HG03457 (cell line): ENCODE results near the gene EYA2.

ENCODE experiments used
- ATAC-seq: cut with Tn5 transposase; IDR thresholded peaks from one replicate; pipeline ENCODE4 v1.9.1; 2021; ENCODE audit warnings: moderate number of reproducible peaks; ENCODE audit not compliant: unreplicated experiment

Gene EYA2

GRCh38 chr20:47061549-47061948 lies 166.9 kb downstream of the EYA2 start:
- no peak for ATAC-seq

DNA sequence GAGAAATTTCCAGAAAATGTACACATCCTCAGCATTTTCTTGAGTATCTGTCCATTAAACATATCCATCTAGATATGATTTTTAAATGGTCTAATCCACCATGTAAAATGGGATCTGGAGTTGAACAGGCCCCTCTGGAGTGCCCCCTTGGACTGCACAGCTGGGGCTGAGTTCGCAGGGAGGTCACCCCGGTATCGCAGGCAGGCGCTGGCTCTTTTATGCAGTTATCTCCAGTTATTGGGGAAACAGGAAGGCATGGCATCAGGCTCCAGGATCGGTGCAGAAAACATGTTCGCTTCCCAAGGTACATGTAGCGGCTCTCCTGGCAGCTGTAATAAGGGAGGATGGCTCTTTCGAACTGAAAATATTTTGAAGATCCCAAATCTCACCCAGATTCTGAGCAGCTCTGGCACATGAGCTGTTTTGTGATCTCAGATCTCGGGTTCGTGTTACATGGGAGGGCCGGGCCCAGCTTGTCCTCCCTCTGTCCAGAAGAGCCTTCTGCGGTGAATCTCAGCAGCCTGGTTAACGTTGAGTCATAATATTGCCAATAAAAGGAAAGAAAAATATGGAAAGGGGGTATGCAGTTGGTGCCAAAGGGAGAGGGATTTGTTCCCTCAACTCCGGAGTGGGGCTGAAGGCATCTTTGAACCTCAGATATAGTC lies 167.7 kb downstream of the EYA2 start:
- ATAC-seq, result no peak

- no peak for ATAC-seq
These were observed 168.8 kb downstream of the EYA2 start for GRCh38 chr20:47063407-47063806.

- no peak for ATAC-seq
These were observed 169.2 kb downstream of the EYA2 start for GRCh38 chr20:47063808-47064207.

- ATAC-seq, result no peak
These were observed 172.0 kb downstream of the EYA2 start for GRCh38 chr20:47066484-47067270.

GRCh38 chr20:47067776-47068175 lies 173.1 kb downstream of the EYA2 start:
- no peak for ATAC-seq

GRCh38 chr20:47070176-47070575 lies 175.5 kb downstream of the EYA2 start:
- ATAC-seq, result no peak

- no peak for ATAC-seq
These were observed 177.1 kb downstream of the EYA2 start for GRCh38 chr20:47071646-47072185.

DNA sequence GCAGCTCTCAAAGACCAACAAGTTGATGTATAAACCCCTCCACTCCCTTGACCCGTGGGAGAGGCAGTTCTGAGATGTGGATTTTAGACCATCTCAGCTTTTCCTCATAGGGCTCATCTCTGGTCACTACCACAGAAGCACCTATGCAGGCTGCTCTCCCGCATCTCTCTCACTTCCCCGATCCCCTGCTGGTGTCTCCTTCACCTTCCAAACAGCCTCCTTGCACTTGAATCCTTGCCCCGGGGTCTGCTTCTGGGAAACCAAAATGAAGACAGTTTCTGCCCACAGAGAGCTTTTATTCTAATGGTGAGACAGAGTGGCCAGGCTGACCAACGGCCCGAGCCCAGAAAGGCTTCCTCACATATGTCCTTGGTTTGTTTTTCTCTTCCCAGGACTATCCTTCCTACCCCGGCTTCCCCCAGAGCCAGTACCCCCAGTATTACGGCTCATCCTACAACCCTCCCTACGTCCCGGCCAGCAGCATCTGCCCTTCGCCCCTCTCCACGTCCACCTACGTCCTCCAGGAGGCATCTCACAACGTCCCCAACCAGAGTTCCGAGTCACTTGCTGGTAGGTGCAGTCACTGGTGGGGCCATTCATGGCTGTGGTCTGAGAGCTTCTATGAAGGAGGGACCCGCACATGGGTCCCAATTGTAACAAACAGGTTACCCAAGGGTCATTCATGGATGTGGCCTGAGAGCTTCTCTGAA lies 179.3 kb downstream of the EYA2 start:
- ATAC-seq, result no peak

- ATAC-seq, result no peak
These were observed 180.6 kb downstream of the EYA2 start for GRCh38 chr20:47075263-47075662.

DNA sequence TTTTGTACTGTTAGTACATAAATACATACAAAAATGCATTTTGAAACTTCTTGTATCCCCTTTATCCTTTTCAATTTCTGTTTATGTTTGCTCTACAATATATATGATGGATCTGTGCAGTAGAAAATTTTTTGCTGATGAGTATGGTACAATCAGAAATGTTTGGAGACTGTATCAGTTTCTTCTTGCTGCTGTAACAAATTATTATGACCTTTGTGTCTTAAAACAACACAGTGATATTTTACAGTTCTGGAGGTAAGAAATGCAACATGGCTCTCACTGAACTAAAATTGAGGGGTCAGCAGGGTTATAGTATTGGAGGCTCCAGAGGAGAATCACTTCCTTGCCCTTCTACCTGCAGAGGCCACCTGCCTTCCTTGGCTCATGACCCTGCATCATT lies 184.4 kb downstream of the EYA2 start:
- no peak for ATAC-seq

DNA sequence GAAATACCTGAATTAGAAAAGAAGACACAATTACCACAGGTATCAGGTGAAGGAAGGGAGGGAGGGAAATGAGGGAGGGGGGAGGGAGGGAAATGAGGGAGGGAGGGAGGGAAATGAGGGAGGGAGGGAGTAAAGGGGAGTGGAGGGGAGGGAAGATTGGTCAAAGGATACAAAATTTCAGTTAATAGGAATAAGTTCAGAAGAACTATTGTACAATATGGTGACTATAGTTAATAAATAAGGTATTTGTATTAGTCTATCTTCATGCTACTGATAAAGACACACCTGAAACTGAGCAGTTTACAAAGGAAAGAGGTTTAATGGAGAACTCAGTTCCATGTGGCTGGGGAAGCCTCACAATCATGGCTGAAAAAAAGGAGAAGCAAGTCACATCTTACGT lies 185.7 kb downstream of the EYA2 start:
- no peak for ATAC-seq

GRCh38 chr20:47086316-47086715 lies 191.7 kb downstream of the EYA2 start:
- ATAC-seq, result no peak

DNA sequence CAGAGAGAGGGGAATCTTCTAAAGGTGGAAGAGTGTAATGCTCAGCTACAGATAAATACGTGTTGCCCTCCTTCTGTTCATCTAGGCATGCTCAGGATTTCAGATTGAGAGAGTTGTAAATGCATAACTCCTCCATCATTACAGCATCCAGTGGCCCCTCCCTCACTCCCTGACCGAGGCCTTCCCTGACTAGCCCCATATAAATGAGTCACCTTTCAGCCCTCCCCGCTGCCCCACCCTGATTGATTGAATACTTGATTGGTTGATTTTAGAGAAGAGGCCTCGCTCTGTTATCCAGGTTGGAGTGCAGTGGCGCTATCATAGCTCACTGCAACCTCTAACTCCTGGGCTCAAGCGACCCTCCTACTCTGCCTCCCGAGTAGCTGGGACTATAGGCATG lies 193.7 kb downstream of the EYA2 start:
- ATAC-seq, result no peak

DNA sequence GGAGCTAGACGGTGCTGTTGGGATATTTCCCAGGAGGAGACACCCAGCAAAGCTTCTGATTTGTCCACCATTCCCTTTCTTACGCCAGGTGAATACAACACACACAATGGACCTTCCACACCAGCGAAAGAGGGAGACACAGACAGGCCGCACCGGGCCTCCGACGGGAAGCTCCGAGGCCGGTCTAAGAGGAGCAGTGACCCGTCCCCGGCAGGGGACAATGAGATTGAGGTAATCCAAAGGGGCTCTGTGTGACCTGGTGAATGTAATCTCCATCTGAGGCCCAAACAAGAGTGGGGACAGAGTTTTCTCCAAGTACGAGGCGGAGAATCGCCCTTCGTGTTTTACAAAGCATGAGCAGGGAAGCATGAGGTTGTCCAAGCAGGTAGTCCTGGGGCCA lies 194.5 kb downstream of the EYA2 start:
- ATAC-seq, result no peak

GRCh38 chr20:47090835-47091234 lies 196.2 kb downstream of the EYA2 start:
- ATAC-seq, result no peak

- ATAC-seq, result no peak
These were observed 198.8 kb downstream of the EYA2 start for GRCh38 chr20:47093320-47093966.

GRCh38 chr20:47095690-47096089 lies 201.0 kb downstream of the EYA2 start:
- ATAC-seq, result no peak

DNA sequence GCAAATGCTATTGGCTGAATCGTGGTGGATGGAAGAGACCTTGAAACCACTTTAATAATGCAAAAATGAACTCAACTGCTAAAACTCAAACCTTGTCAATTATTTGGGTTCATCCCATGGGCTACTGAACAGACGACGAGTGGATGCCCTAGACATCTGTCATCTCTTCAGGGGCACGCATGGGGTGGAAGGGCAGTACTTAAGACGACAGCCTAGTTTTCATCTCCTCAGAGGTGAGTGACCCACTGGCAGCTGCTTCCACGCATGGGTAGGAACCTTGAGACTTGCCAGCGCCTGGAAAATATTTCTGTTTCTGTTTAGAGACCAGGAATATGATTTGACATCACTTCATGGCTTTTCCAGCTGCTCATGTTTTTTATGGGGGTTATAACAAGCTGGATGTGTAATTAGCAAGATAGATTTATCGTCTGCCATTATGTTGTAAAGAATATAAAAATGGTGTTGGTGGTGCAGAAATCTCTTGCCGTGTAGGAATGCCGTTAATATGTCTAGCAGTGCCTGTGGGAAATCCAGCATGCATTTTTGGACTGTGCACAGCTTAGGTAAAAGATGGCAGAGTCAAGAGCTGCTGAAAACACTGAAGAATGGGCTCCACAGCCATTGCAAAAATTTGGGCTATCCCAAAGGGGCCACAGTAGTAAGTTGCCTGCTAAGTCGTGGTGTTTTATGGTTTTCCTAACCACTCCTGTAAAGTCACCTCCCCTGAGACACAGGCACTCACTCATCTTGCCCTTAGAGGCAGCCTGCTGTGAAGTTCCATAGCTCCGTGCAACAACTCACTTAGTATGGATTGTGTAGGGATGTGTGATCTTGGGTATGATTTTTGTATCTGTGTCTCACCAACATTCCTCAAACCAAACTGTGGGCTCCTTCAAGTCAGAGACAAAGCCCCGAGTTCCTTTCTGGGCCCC lies 203.3 kb downstream of the EYA2 start:
- ATAC-seq, result no peak

DNA sequence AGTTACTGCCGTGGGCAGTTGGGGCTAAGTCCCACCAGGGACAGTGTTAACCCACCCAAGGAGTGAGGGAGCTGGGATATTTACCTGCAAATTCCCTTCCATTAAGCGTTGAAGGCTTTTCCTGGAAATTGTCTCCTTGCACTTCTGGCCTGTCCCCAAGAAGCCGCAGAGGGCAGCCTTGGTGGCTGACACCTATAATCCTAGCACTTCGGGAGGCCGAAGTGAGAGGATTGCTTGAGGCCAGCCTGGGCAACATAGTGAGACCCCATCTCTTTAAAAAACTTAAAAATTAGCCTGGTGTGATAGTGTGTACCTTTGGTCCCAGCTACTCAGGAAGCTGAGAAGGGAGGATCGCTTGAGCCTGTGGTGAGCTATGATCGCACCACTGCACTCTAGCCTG lies 204.4 kb downstream of the EYA2 start:
- no peak for ATAC-seq
